ENCODE results near the gene CNTNAP2. TPM values are rescaled to one million over a fixed set of nuclear protein-coding genes. Genes with fewer than 3 reads are reported as not detected.

The CNTNAP2 gene
- total and polyA plus RNA-seq, 9 donors, result 8.3 to 18.8 (median 10.4) TPM

- Histone ChIP-seq H3K4me1 (ENCODE audit: control insufficient read depth, insufficient read depth, low read length) (no peaks in the 10 kb centered on the region), H3K27ac (ENCODE audit: low read length) (no peak overlapping the region), H3K36me3 (ENCODE audit: control insufficient read depth, insufficient read depth, low read length) (no peaks in the 10 kb centered on the region), H3K27me3 (ENCODE audit: control insufficient read depth, insufficient read depth, low read length) (no peaks in the 10 kb centered on the region), H3K4me3 (ENCODE audit: low read length) (no peak overlapping the region), H3K9me3 (replicated peaks; ENCODE audit: control insufficient read depth, low read depth, low read length) (no peaks in the 10 kb centered on the region)
- WGBS (ENCODE audit: insufficient coverage), result 78% methylated on average over 3 of the region's 4 CpGs
- DNase-seq, result no peak
These were observed 1991.8 kb downstream of the CNTNAP2 start for GRCh38 chr7:148108381-148108780.

- no peaks in the 10 kb centered on the region for H3K4me1 ChIP-seq (ENCODE audit: control insufficient read depth, insufficient read depth, low read length)
- no peaks in the 10 kb centered on the region for H3K9me3 ChIP-seq (replicated peaks; ENCODE audit: control insufficient read depth, low read depth, low read length)
- H3K27ac ChIP-seq (ENCODE audit: low read length), result no peak overlapping the region
- no peak overlapping the region for H3K4me3 ChIP-seq (ENCODE audit: low read length)
- 79% methylated on average over 5 of the region's 13 CpGs for WGBS (ENCODE audit: insufficient coverage)
- H3K27me3 ChIP-seq (ENCODE audit: control insufficient read depth, insufficient read depth, low read length), result peaks cover 3% of the 10 kb centered on the region
- no peak for DNase-seq
- H3K36me3 ChIP-seq (ENCODE audit: control insufficient read depth, insufficient read depth, low read length), result no peaks in the 10 kb centered on the region
These were observed 1993.7 kb downstream of the CNTNAP2 start for GRCh38 chr7:148110097-148110868.

DNA sequence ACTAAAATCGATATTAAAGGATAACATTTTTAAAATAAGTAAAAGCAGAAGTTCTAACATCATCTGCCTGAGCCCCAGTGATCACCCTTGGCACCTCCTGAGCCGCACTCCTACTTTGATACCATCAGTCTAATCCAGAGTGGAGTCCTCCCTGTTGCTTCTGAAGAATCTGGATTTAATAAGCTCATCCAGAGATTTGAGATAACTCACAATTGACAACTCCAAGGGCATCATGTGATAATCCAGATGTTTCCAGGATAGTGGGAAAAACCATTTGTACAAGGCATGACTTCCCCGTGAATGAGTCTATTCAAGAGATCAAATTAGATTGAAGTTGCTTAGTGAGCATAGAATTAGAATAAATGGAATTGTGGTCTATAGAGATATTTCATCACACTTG lies 1998.2 kb downstream of the CNTNAP2 start:
- no peaks in the 10 kb centered on the region for H3K9me3 ChIP-seq (replicated peaks; ENCODE audit: control insufficient read depth, low read depth, low read length)
- H3K27me3 ChIP-seq (ENCODE audit: control insufficient read depth, insufficient read depth, low read length), result peaks cover 3% of the 10 kb centered on the region
- no CpG with 5 or more reads among the region's 3 CpGs for WGBS (ENCODE audit: insufficient coverage)
- H3K4me1 ChIP-seq (ENCODE audit: control insufficient read depth, insufficient read depth, low read length), result no peaks in the 10 kb centered on the region
- no peak overlapping the region for H3K4me3 ChIP-seq (ENCODE audit: low read length)
- no peak for DNase-seq
- no peak overlapping the region for H3K27ac ChIP-seq (ENCODE audit: low read length)
- H3K36me3 ChIP-seq (ENCODE audit: control insufficient read depth, insufficient read depth, low read length), result no peaks in the 10 kb centered on the region

- no peaks in the 10 kb centered on the region for H3K9me3 ChIP-seq (replicated peaks; ENCODE audit: control insufficient read depth, low read depth, low read length)
- no peaks in the 10 kb centered on the region for H3K36me3 ChIP-seq (ENCODE audit: control insufficient read depth, insufficient read depth, low read length)
- no peak overlapping the region for H3K27ac ChIP-seq (ENCODE audit: low read length)
- DNase-seq, result no peak
- no CpG with 5 or more reads among the region's 5 CpGs for WGBS (ENCODE audit: insufficient coverage)
- H3K27me3 ChIP-seq (ENCODE audit: control insufficient read depth, insufficient read depth, low read length), result peaks cover 3% of the 10 kb centered on the region
- no peak overlapping the region for H3K4me3 ChIP-seq (ENCODE audit: low read length)
- no peaks in the 10 kb centered on the region for H3K4me1 ChIP-seq (ENCODE audit: control insufficient read depth, insufficient read depth, low read length)
These were observed 1998.7 kb downstream of the CNTNAP2 start for GRCh38 chr7:148115308-148115707.

- Histone ChIP-seq H3K27me3 (ENCODE audit: control insufficient read depth, insufficient read depth, low read length) (peaks cover 3% of the 10 kb centered on the region), H3K4me1 (ENCODE audit: control insufficient read depth, insufficient read depth, low read length) (no peaks in the 10 kb centered on the region)
- 52% methylated on average over 3 of the region's 5 CpGs for WGBS (ENCODE audit: insufficient coverage)
These were observed 1999.6 kb downstream of the CNTNAP2 start for GRCh38 chr7:148116195-148116594.

DNA sequence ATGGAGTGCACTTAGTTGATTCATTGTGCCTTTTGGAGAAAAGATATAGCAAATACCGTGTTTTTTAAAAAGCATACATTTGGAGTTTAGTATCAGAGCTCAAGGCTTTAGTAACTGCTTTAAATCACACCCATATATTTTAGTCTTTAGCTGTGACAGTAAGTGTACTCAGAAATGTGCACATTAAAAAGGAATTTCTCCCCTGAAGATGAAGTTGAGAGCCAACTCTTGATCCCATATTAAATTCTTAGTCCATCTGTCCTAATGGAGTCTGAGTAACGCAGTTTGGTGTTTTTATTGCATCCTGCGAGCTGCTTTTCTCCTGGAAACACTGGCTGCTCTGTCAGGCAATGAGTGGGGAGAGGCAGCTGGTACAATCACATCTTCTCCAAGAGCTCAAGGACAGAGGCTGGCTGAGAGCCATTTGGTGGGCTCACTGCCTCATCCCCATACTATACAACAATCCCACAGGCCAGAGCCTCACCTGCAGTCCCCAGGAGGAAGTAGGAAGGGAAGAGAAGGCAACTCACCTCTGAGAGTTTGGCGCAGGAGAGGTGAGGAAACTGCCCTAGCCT lies 2000.3 kb downstream of the CNTNAP2 start:
- Histone ChIP-seq H3K4me3 (ENCODE audit: low read length) (no peak overlapping the region), H3K4me1 (ENCODE audit: control insufficient read depth, insufficient read depth, low read length) (no peaks in the 10 kb centered on the region), H3K36me3 (ENCODE audit: control insufficient read depth, insufficient read depth, low read length) (no peaks in the 10 kb centered on the region), H3K27ac (ENCODE audit: low read length) (no peak overlapping the region), H3K27me3 (ENCODE audit: control insufficient read depth, insufficient read depth, low read length) (peaks cover 3% of the 10 kb centered on the region), H3K9me3 (replicated peaks; ENCODE audit: control insufficient read depth, low read depth, low read length) (no peaks in the 10 kb centered on the region)
- no peak for DNase-seq
- WGBS (ENCODE audit: insufficient coverage), result 100% methylated on average over 1 of the region's 4 CpGs

More at GRCh38 chr7:148116195-148116594, 1999.6 kb downstream of the CNTNAP2 start:
- no peak for DNase-seq
- Histone ChIP-seq H3K4me3 (ENCODE audit: low read length) (no peak overlapping the region), H3K36me3 (ENCODE audit: control insufficient read depth, insufficient read depth, low read length) (no peaks in the 10 kb centered on the region), H3K27ac (ENCODE audit: low read length) (no peak overlapping the region), H3K9me3 (replicated peaks; ENCODE audit: control insufficient read depth, low read depth, low read length) (no peaks in the 10 kb centered on the region)

DNA sequence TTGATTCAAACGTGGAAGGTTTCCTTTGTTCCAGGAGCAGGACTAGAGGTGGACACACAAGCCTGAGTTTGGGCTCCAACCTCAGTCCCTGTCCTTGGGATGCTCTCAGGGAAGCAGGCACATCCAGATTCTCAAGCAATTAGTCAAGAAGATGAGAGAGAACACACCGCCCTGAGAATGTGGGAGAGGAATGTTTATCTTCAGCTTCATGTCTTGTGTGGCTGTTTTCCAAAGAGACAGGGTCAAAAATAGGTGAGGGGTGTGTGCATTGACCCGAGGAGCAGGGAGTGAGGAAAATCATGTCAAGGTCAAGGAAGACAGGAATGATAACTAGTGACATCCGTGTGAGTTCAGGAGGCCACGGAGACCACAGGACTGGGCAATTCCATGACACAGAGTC lies 2001.8 kb downstream of the CNTNAP2 start:
- no peak for DNase-seq
- Histone ChIP-seq H3K4me1 (ENCODE audit: control insufficient read depth, insufficient read depth, low read length) (no peaks in the 10 kb centered on the region), H3K9me3 (replicated peaks; ENCODE audit: control insufficient read depth, low read depth, low read length) (no peaks in the 10 kb centered on the region), H3K36me3 (ENCODE audit: control insufficient read depth, insufficient read depth, low read length) (no peaks in the 10 kb centered on the region), H3K27me3 (ENCODE audit: control insufficient read depth, insufficient read depth, low read length) (peaks cover 3% of the 10 kb centered on the region), H3K4me3 (ENCODE audit: low read length) (no peak overlapping the region), H3K27ac (ENCODE audit: low read length) (no peak overlapping the region)
- WGBS (ENCODE audit: insufficient coverage), result 67% methylated on average over 5 of the region's 5 CpGs

GRCh38 chr7:148121401-148121800 lies 2004.8 kb downstream of the CNTNAP2 start:
- H3K27me3 ChIP-seq (ENCODE audit: control insufficient read depth, insufficient read depth, low read length), result no peaks in the 10 kb centered on the region
- H3K4me1 ChIP-seq (ENCODE audit: control insufficient read depth, insufficient read depth, low read length), result no peaks in the 10 kb centered on the region
- H3K4me3 ChIP-seq (ENCODE audit: low read length), result no peak overlapping the region
- no peaks in the 10 kb centered on the region for H3K36me3 ChIP-seq (ENCODE audit: control insufficient read depth, insufficient read depth, low read length)
- WGBS (ENCODE audit: insufficient coverage), result 42% methylated on average over 2 of the region's 4 CpGs
- no peaks in the 10 kb centered on the region for H3K9me3 ChIP-seq (replicated peaks; ENCODE audit: control insufficient read depth, low read depth, low read length)
- H3K27ac ChIP-seq (ENCODE audit: low read length), result no peak overlapping the region
- no peak for DNase-seq

- DNase-seq, result no peak
- Histone ChIP-seq H3K36me3 (ENCODE audit: control insufficient read depth, insufficient read depth, low read length) (no peaks in the 10 kb centered on the region), H3K27ac (ENCODE audit: low read length) (no peak overlapping the region), H3K27me3 (ENCODE audit: control insufficient read depth, insufficient read depth, low read length) (no peaks in the 10 kb centered on the region), H3K4me3 (ENCODE audit: low read length) (no peak overlapping the region), H3K4me1 (ENCODE audit: control insufficient read depth, insufficient read depth, low read length) (no peaks in the 10 kb centered on the region), H3K9me3 (replicated peaks; ENCODE audit: control insufficient read depth, low read depth, low read length) (no peaks in the 10 kb centered on the region)
- WGBS (ENCODE audit: insufficient coverage), result 17% methylated on average over 1 of the region's 4 CpGs
These were observed 2005.2 kb downstream of the CNTNAP2 start for GRCh38 chr7:148121847-148122246.

DNA sequence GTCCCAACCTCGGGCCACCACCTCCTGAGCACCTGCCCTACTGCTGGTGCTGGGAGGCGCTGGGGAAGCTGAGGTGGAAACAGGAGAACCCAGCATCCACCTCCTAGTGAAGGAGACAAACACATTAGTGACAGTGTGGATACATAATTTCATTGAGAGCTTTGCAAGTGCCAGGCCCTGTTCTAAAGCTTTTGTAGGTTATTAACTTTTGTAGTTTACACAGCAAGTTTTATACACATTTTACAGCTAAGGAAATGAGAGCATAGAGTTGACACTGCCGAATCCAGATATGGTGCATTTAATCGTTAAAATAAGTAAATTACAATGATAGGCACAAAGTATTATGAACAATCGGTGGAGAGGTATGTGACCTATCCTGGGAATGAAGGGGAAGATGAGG lies 2007.9 kb downstream of the CNTNAP2 start:
- Histone ChIP-seq H3K4me1 (ENCODE audit: control insufficient read depth, insufficient read depth, low read length) (no peaks in the 10 kb centered on the region), H3K9me3 (replicated peaks; ENCODE audit: control insufficient read depth, low read depth, low read length) (no peaks in the 10 kb centered on the region), H3K36me3 (ENCODE audit: control insufficient read depth, insufficient read depth, low read length) (no peaks in the 10 kb centered on the region), H3K27ac (ENCODE audit: low read length) (no peak overlapping the region), H3K4me3 (ENCODE audit: low read length) (no peak overlapping the region), H3K27me3 (ENCODE audit: control insufficient read depth, insufficient read depth, low read length) (no peaks in the 10 kb centered on the region)
- no peak for DNase-seq
- WGBS (ENCODE audit: insufficient coverage), result 93% methylated on average over 3 of the region's 5 CpGs
